GM23338 (cell line): ENCODE data around the gene CSRNP3. TPM values are rescaled to one million over a fixed set of nuclear protein-coding genes. Genes with fewer than 3 reads are reported as not detected.

ENCODE experiments used
- ATAC-seq: fragments of 200-7000 bp; cut with Tn5 transposase; 3 replicates; pipeline ENCODE4 v1.9.1; 2020
- DNase-seq: peaks from one replicate; pipeline ENCODE4 v3.0.0-alpha.2; 2015; ENCODE audit warnings: low spot score
- H2AFZ ChIP-seq: fragments of 200-600 bp; sonication (generic); 2 replicates; pipeline ENCODE4 v1.8.0; 2016; ENCODE audit warnings: antibody characterized with exemption, mild to moderate bottlenecking, moderate library complexity
- H3F3A ChIP-seq: fragments of 200-600 bp; sonication (generic); replicated peaks from 2 replicates; pipeline ENCODE4 v1.8.0; 2017; ENCODE audit warnings: antibody characterized with exemption, mixed run types, low read depth
- H3K27ac ChIP-seq: fragments of 200-600 bp; sonication (generic); 2 replicates; pipeline ENCODE4 v1.6.1; 2016; ENCODE audit warnings: low read depth
- H3K27me3 ChIP-seq: fragments of 200-600 bp; sonication (generic); 2 replicates; pipeline ENCODE4 v1.8.0; 2016; ENCODE audit warnings: mild to moderate bottlenecking, mixed run types, moderate library complexity; ENCODE audit not compliant: insufficient read depth
- H3K36me3 ChIP-seq: fragments of 200-600 bp; sonication (generic); 2 replicates; pipeline ENCODE4 v1.8.0; 2016; ENCODE audit warnings: mild to moderate bottlenecking; ENCODE audit not compliant: insufficient read depth
- H3K4me1 ChIP-seq: fragments of 200-600 bp; sonication (generic); 2 replicates; pipeline ENCODE4 v1.8.0; 2016; ENCODE audit warnings: mild to moderate bottlenecking, moderate library complexity; ENCODE audit not compliant: insufficient read depth
- H3K4me2 ChIP-seq: fragments of 200-600 bp; sonication (generic); 2 replicates; pipeline ENCODE4 v1.7.1; 2017; ENCODE audit warnings: mixed run types
- H3K4me3 ChIP-seq: fragments of 200-600 bp; sonication (generic); 2 replicates; pipeline ENCODE4 v1.6.1; 2016; ENCODE audit warnings: mixed run types
- H3K79me2 ChIP-seq: fragments of 200-600 bp; sonication (generic); replicated peaks from 2 replicates; pipeline ENCODE4 v1.8.0; 2017; ENCODE audit warnings: mild to moderate bottlenecking; ENCODE audit not compliant: insufficient read depth
- H3K9me2 ChIP-seq: fragments of 200-600 bp; sonication (generic); 2 replicates; pipeline ENCODE4 v1.8.0; 2017; ENCODE audit not compliant: insufficient read depth
- H4K20me1 ChIP-seq: fragments of 200-600 bp; sonication (generic); replicated peaks from 2 replicates; pipeline ENCODE4 v1.8.0; 2017; ENCODE audit warnings: mild to moderate bottlenecking; ENCODE audit not compliant: insufficient read depth
- H3K27ac Mint-ChIP-seq: 2 replicates; pipeline ENCODE4 v1.8.0; 2020; ENCODE audit warnings: inconsistent platforms, mild to moderate bottlenecking, moderate library complexity, mixed read lengths
- H3K27me3 Mint-ChIP-seq: 3 replicates; pipeline ENCODE4 v1.8.0; 2022; ENCODE audit warnings: low read depth, mild to moderate bottlenecking, moderate library complexity, mixed read lengths, inconsistent platforms; ENCODE audit not compliant: insufficient read depth, poor library complexity
- H3K36me3 Mint-ChIP-seq: 3 replicates; pipeline ENCODE4 v1.8.0; 2021; ENCODE audit warnings: low read depth, mild to moderate bottlenecking, inconsistent platforms, moderate library complexity, mixed read lengths
- H3K4me1 Mint-ChIP-seq: 3 replicates; pipeline ENCODE4 v1.8.0; 2020; ENCODE audit warnings: mild to moderate bottlenecking, inconsistent platforms, mixed read lengths
- H3K4me3 Mint-ChIP-seq: 3 replicates; pipeline ENCODE4 v1.8.0; 2021; ENCODE audit warnings: moderate library complexity, mild to moderate bottlenecking, inconsistent platforms, mixed read lengths
- H3K9me3 Mint-ChIP-seq: 3 replicates; pipeline ENCODE4 v1.8.0; 2020; ENCODE audit warnings: moderate library complexity, mild to moderate bottlenecking, inconsistent platforms, mixed read lengths
- CREB1 ChIP-seq: fragments of 250-450 bp; sonication (Bioruptor Pico); IDR thresholded peaks from 2 replicates; pipeline ENCODE4 v1.5.0; 2020; ENCODE audit warnings: low read depth, mild to moderate bottlenecking, moderate library complexity
- CTCF ChIP-seq, 2 experiments: fragments of 200-600 bp in 1 of 2; sonication (generic) in 1 of 2; conservative IDR thresholded peaks; 2 replicates each; pipeline versions ENCODE4 v1.5.1 to v1.6.1; 2016 to 2017; ENCODE audit warnings: antibody characterized with exemption in 2 of 2, low read depth in 2 of 2, mild to moderate bottlenecking in 2 of 2, moderate library complexity in 1 of 2
- EZH2 ChIP-seq: fragments of 200-600 bp; sonication (generic); IDR thresholded peaks from one replicate; pipeline ENCODE4 v1.8.0; 2017; ENCODE audit warnings: antibody characterized with exemption, mild to moderate bottlenecking, low read depth; ENCODE audit not compliant: unreplicated experiment
- EZH2phosphoT487 ChIP-seq: fragments of 200-600 bp; sonication (generic); IDR thresholded peaks from one replicate; pipeline ENCODE4 v1.8.1; 2018; ENCODE audit warnings: antibody characterized with exemption; ENCODE audit not compliant: unreplicated experiment
- JUNB ChIP-seq: IDR thresholded peaks from one replicate; pipeline ENCODE4 v1.6.1; 2016; ENCODE audit warnings: antibody characterized with exemption; ENCODE audit not compliant: unreplicated experiment
- NANOG ChIP-seq: IDR thresholded peaks from 2 replicates; pipeline ENCODE4 v1.6.1; 2016; ENCODE audit warnings: antibody characterized with exemption, borderline replicate concordance
- POLR2AphosphoS5 ChIP-seq: IDR thresholded peaks from 2 replicates; pipeline ENCODE4 v1.6.1; 2016; ENCODE audit warnings: antibody characterized with exemption, low read depth
- REST ChIP-seq: IDR thresholded peaks from one replicate; pipeline ENCODE4 v1.6.1; 2018; ENCODE audit warnings: antibody characterized with exemption; ENCODE audit not compliant: unreplicated experiment
- STAT1 ChIP-seq: IDR thresholded peaks from one replicate; pipeline ENCODE4 v1.6.1; 2016; ENCODE audit warnings: antibody characterized with exemption; ENCODE audit not compliant: unreplicated experiment
- ZNF114 ChIP-seq: fragments of 250-450 bp; sonication (Bioruptor Pico); IDR thresholded peaks from 2 replicates; pipeline ENCODE4 v1.5.0; 2020; ENCODE audit warnings: mild to moderate bottlenecking, moderate library complexity
- ZNF331 ChIP-seq: fragments of 250-450 bp; sonication (Bioruptor Pico); IDR thresholded peaks from 2 replicates; pipeline ENCODE4 v1.5.0; 2020; ENCODE audit warnings: low read depth, mild to moderate bottlenecking, moderate library complexity
- polyA plus RNA-seq: library from polyadenylated mRNA; unstranded; fragments of >200 nt; fragmentation: Nextera tagmentation; extraction: Ambion mirVana; gene quantifications from 2 replicates; pipeline ENCODE4 v1.2.1, GENCODE V29; 2016
- total RNA-seq: library from RNA; depleted of rRNA; stranded (reverse); fragments of >200 nt; shearing (Covaris generic); gene quantifications from 2 replicates; pipeline ENCODE4 v1.2.3, GENCODE V29; 2014

Gene CSRNP3
- total and polyA plus RNA-seq, 2 experiments from 2014 or later: 3.8 to 6.8 TPM

- no peaks in the 10 kb centered on the region for H3K27me3 ChIP-seq
- no peak for TF ChIP-seq CTCF (conservative IDR thresholded peaks at IDR 0.05; ENCODE audit: low read depth in 2 of 2)
- no peak for TF ChIP-seq REST
- no peak for TF ChIP-seq EZH2phosphoT487
- no peaks in the 10 kb centered on the region for H3F3A ChIP-seq
- DNase-seq (no peak), ATAC-seq (no peak)
- no peak overlapping the region for H3K4me3 Mint-ChIP-seq
- no peaks in the 10 kb centered on the region for H3K36me3 Mint-ChIP-seq
- H3K79me2 ChIP-seq: no peaks in the 10 kb centered on the region
- peaks cover 3% of the 10 kb centered on the region for H3K27me3 Mint-ChIP-seq
- no peaks in the 10 kb centered on the region for H3K9me2 ChIP-seq
- H3K27ac ChIP-seq: peak overlapping the region; percentile 91; the same call in 1 of the 2 replicates
- H3K9me3 Mint-ChIP-seq: no peaks in the 10 kb centered on the region
- H3K4me1 ChIP-seq: peaks cover 33% of the 10 kb centered on the region
- peaks cover 37% of the 10 kb centered on the region for H3K4me1 Mint-ChIP-seq
- no peak overlapping the region for H2AFZ ChIP-seq
- H3K4me2 ChIP-seq: no peak overlapping the region
- no peak overlapping the region for H3K4me3 ChIP-seq
- H3K36me3 ChIP-seq: no peaks in the 10 kb centered on the region
- no peaks in the 10 kb centered on the region for H4K20me1 ChIP-seq
- H3K27ac Mint-ChIP-seq: peak overlapping the region; percentile 14; the same call in 1 of the 2 replicates
These were observed 166.0 kb downstream of the CSRNP3 start for GRCh38 chr2:165635532-165635931.

- H3K4me3 Mint-ChIP-seq: no peak overlapping the region
- no peak overlapping the region for H3K4me2 ChIP-seq
- no peaks in the 10 kb centered on the region for H3K9me2 ChIP-seq
- no peak overlapping the region for H3K27ac Mint-ChIP-seq
- H3K79me2 ChIP-seq: no peaks in the 10 kb centered on the region
- DNase-seq (no peak), ATAC-seq (no peak)
- H3K9me3 Mint-ChIP-seq: no peaks in the 10 kb centered on the region
- H4K20me1 ChIP-seq: no peaks in the 10 kb centered on the region
- no peaks in the 10 kb centered on the region for H3F3A ChIP-seq
- peaks cover 3% of the 10 kb centered on the region for H3K27me3 Mint-ChIP-seq
- no peak overlapping the region for H3K4me3 ChIP-seq
- H3K36me3 Mint-ChIP-seq: no peaks in the 10 kb centered on the region
- H3K36me3 ChIP-seq: no peaks in the 10 kb centered on the region
- no peaks in the 10 kb centered on the region for H3K27me3 ChIP-seq
- peaks cover 32% of the 10 kb centered on the region for H3K4me1 Mint-ChIP-seq
- no peak overlapping the region for H3K27ac ChIP-seq
- peaks cover 28% of the 10 kb centered on the region for H3K4me1 ChIP-seq
- no peak overlapping the region for H2AFZ ChIP-seq
- TF ChIP-seq EZH2 (no peak), POLR2AphosphoS5 (no peak), ZNF331 (CRISPR knock-in tag) (no peak), CREB1 (CRISPR knock-in tag) (no peak), JUNB (no peak), EZH2phosphoT487 (no peak), STAT1 (no peak), REST (no peak), NANOG (no peak), ZNF114 (CRISPR knock-in tag) (no peak)
These were observed 167.5 kb downstream of the CSRNP3 start for GRCh38 chr2:165636959-165637358.
